Measurements from ENCODE around the gene EML5.

The EML5 gene

DNA sequence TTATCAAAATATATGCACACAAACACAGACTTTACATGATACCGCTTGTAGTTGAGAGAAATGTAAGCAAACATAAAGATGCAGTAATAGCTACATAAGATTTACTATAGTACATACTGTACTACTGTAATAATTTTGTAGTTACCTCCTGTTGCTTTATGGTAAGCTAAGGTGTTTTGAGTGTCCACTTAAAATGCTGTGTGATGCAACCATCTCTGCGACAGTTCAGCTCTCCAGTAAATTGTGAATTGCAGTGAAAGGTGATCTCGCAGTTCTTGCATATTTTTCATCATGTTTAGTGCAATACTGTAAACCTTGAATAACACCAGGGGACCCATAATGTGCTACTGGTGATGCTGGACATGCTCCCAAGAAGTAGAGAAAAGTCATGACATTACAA lies 208.3 kb downstream of the EML5 start:
- Histone ChIP-seq H4K20me1 (ENCODE audit: insufficient read depth, low read length) (no peaks in the 10 kb centered on the region), H3K9ac (ENCODE audit: low read length) (no peak overlapping the region), H3K9me3 (ENCODE audit: insufficient read depth, low read length) (no peaks in the 10 kb centered on the region), H3K27me3 (ENCODE audit: low read depth, low read length) (no peaks in the 10 kb centered on the region), H3K27ac (ENCODE audit: low read length) (no peak overlapping the region), H2AFZ (ENCODE audit: low read depth, low read length) (no peak overlapping the region), H3K36me3 (replicated peaks; ENCODE audit: low read depth, low read length) (peaks cover 47% of the 10 kb centered on the region), H3K4me2 (ENCODE audit: low read length) (no peak overlapping the region), H3K4me1 (ENCODE audit: low read length) (no peaks in the 10 kb centered on the region), H3K4me3 (ENCODE audit: low read length) (no peak overlapping the region), H3K79me2 (ENCODE audit: low read length) (no peaks in the 10 kb centered on the region)
- TF ChIP-seq, protein P1, sequence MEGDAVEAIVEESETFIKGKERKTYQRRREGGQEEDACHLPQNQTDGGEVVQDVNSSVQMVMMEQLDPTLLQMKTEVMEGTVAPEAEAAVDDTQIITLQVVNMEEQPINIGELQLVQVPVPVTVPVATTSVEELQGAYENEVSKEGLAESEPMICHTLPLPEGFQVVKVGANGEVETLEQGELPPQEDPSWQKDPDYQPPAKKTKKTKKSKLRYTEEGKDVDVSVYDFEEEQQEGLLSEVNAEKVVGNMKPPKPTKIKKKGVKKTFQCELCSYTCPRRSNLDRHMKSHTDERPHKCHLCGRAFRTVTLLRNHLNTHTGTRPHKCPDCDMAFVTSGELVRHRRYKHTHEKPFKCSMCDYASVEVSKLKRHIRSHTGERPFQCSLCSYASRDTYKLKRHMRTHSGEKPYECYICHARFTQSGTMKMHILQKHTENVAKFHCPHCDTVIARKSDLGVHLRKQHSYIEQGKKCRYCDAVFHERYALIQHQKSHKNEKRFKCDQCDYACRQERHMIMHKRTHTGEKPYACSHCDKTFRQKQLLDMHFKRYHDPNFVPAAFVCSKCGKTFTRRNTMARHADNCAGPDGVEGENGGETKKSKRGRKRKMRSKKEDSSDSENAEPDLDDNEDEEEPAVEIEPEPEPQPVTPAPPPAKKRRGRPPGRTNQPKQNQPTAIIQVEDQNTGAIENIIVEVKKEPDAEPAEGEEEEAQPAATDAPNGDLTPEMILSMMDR (IDR thresholded peaks at IDR 0.05; ENCODE audit: low read depth, low read length): no peak
- TF ChIP-seq EZH2phosphoT487 (IDR thresholded peaks at IDR 0.05; ENCODE audit: low read depth): no peak

- H3K4me3 ChIP-seq (ENCODE audit: low read length): no peak overlapping the region
- no peaks in the 10 kb centered on the region for H4K20me1 ChIP-seq (ENCODE audit: insufficient read depth, low read length)
- H3K27me3 ChIP-seq (ENCODE audit: low read depth, low read length): no peaks in the 10 kb centered on the region
- no peak for TF ChIP-seq EZH2phosphoT487 (IDR thresholded peaks at IDR 0.05; ENCODE audit: low read depth)
- TF ChIP-seq, protein P1 (IDR thresholded peaks at IDR 0.05; ENCODE audit: low read depth, low read length): no peak
- no peak overlapping the region for H3K9ac ChIP-seq (ENCODE audit: low read length)
- no peak overlapping the region for H3K27ac ChIP-seq (ENCODE audit: low read length)
- H3K4me2 ChIP-seq (ENCODE audit: low read length): no peak overlapping the region
- peaks cover 46% of the 10 kb centered on the region for H3K36me3 ChIP-seq (replicated peaks; ENCODE audit: low read depth, low read length)
- H3K9me3 ChIP-seq (ENCODE audit: insufficient read depth, low read length): no peaks in the 10 kb centered on the region
- H3K79me2 ChIP-seq (ENCODE audit: low read length): no peaks in the 10 kb centered on the region
- H3K4me1 ChIP-seq (ENCODE audit: low read length): no peaks in the 10 kb centered on the region
- H2AFZ ChIP-seq (ENCODE audit: low read depth, low read length): no peak overlapping the region
Measured at GRCh38 chr14:88576222-88576621, 216.5 kb downstream of the EML5 start.

GRCh38 chr14:88572117-88572516 lies 220.6 kb downstream of the EML5 start:
- Histone ChIP-seq H3K4me1 (ENCODE audit: low read length) (no peaks in the 10 kb centered on the region), H3K36me3 (replicated peaks; ENCODE audit: low read depth, low read length) (peaks cover 59% of the 10 kb centered on the region), H3K4me2 (ENCODE audit: low read length) (no peak overlapping the region), H3K27me3 (ENCODE audit: low read depth, low read length) (no peaks in the 10 kb centered on the region), H2AFZ (ENCODE audit: low read depth, low read length) (no peak overlapping the region), H3K9ac (ENCODE audit: low read length) (no peak overlapping the region), H4K20me1 (ENCODE audit: insufficient read depth, low read length) (no peaks in the 10 kb centered on the region), H3K79me2 (ENCODE audit: low read length) (no peaks in the 10 kb centered on the region), H3K4me3 (ENCODE audit: low read length) (no peak overlapping the region), H3K27ac (ENCODE audit: low read length) (no peak overlapping the region), H3K9me3 (ENCODE audit: insufficient read depth, low read length) (peaks cover 9% of the 10 kb centered on the region; the same call in 1 of the 2 replicates)
- no peak for TF ChIP-seq EZH2phosphoT487 (IDR thresholded peaks at IDR 0.05; ENCODE audit: low read depth)
- TF ChIP-seq, protein P1 (IDR thresholded peaks at IDR 0.05; ENCODE audit: low read depth, low read length): no peak

- peaks cover 49% of the 10 kb centered on the region for H3K36me3 ChIP-seq (replicated peaks; ENCODE audit: low read depth, low read length)
- peaks cover 20% of the 10 kb centered on the region for H3K79me2 ChIP-seq (ENCODE audit: low read length)
- no peak overlapping the region for H3K27ac ChIP-seq (ENCODE audit: low read length)
- no peak for TF ChIP-seq EZH2phosphoT487 (IDR thresholded peaks at IDR 0.05; ENCODE audit: low read depth)
- TF ChIP-seq, protein P1 (IDR thresholded peaks at IDR 0.05; ENCODE audit: low read depth, low read length): no peak
- no peak overlapping the region for H3K4me2 ChIP-seq (ENCODE audit: low read length)
- peaks cover 9% of the 10 kb centered on the region; the same call in 1 of the 2 replicates for H3K9me3 ChIP-seq (ENCODE audit: insufficient read depth, low read length)
- H3K4me3 ChIP-seq (ENCODE audit: low read length): no peak overlapping the region
- H2AFZ ChIP-seq (ENCODE audit: low read depth, low read length): no peak overlapping the region
- no peaks in the 10 kb centered on the region for H4K20me1 ChIP-seq (ENCODE audit: insufficient read depth, low read length)
- peaks cover 7% of the 10 kb centered on the region for H3K4me1 ChIP-seq (ENCODE audit: low read length)
- no peak overlapping the region for H3K9ac ChIP-seq (ENCODE audit: low read length)
- no peaks in the 10 kb centered on the region for H3K27me3 ChIP-seq (ENCODE audit: low read depth, low read length)
Measured at GRCh38 chr14:88568196-88568595, 224.6 kb downstream of the EML5 start.

All from OCI-LY3 (cell line).